SU-DHL-6 (cell line): ENCODE measurements around the gene TNN.
"Not testable (repeated sequence)": the region's sequence is repeated elsewhere in the genome, so short reads cannot be mapped to it uniquely, and the experiment has no call there.

Experiments used
- H2AFZ ChIP-seq: fragments of 200-600 bp; sonication (generic); 2 replicates; pipeline ENCODE4 v1.6.1; 2014; ENCODE audit warnings: low read depth, mild to moderate bottlenecking, moderate library complexity, mixed read lengths, antibody characterized with exemption, low read length; ENCODE audit not compliant: severe bottlenecking
- H3F3A ChIP-seq: fragments of 200-600 bp; shearing (Covaris generic); 2 replicates; pipeline ENCODE4 v1.6.0; 2016; ENCODE audit warnings: antibody characterized with exemption, mild to moderate bottlenecking; ENCODE audit not compliant: insufficient read depth
- H3K27ac ChIP-seq: fragments of 200-600 bp; sonication (generic); 2 replicates; pipeline ENCODE4 v1.5.1; 2016; ENCODE audit warnings: low read depth, mild to moderate bottlenecking, low read length, moderate library complexity, mixed read lengths
- H3K27me3 ChIP-seq: fragments of 200-600 bp; sonication (generic), shearing (Covaris generic); 2 replicates; pipeline ENCODE4 v1.6.0; 2014; ENCODE audit warnings: mild to moderate bottlenecking, low read length
- H3K36me3 ChIP-seq: fragments of 200-600 bp; sonication (generic); 2 replicates; pipeline ENCODE4 v1.6.1; 2014; ENCODE audit warnings: mild to moderate bottlenecking, low read length, mixed read lengths
- H3K4me2 ChIP-seq: fragments of 300-600, 200-600 bp; shearing (Covaris generic), sonication (generic); 2 replicates; pipeline ENCODE4 v1.6.0; 2014; ENCODE audit warnings: low read length, low read depth, mild to moderate bottlenecking; ENCODE audit not compliant: poor library complexity, severe bottlenecking
- H3K4me3 ChIP-seq: fragments of 200-600 bp; sonication (generic); 2 replicates; pipeline ENCODE4 v1.5.1; 2014; ENCODE audit warnings: antibody characterized with exemption, low read length, mild to moderate bottlenecking, mixed read lengths; ENCODE audit not compliant: insufficient read depth, poor library complexity, severe bottlenecking
- H3K79me2 ChIP-seq: fragments of 200-600 bp; sonication (generic); 2 replicates; pipeline ENCODE4 v1.6.1; 2014; ENCODE audit warnings: mild to moderate bottlenecking, low read length, moderate library complexity; ENCODE audit not compliant: insufficient read depth
- H3K9ac ChIP-seq: fragments of 200-600 bp; sonication (generic); 2 replicates; pipeline ENCODE4 v1.7.0; 2014; ENCODE audit warnings: mild to moderate bottlenecking, low read length
- H3K9me2 ChIP-seq: fragments of 200-600 bp; sonication (generic); replicated peaks from 2 replicates; pipeline ENCODE4 v1.6.1; 2014; ENCODE audit warnings: low read length; ENCODE audit not compliant: insufficient read depth
- H3K9me3 ChIP-seq: fragments of 200-600 bp; sonication (generic); 2 replicates; pipeline ENCODE4 v1.6.1; 2014; ENCODE audit warnings: low read length, mixed read lengths; ENCODE audit not compliant: insufficient read depth
- H4K20me1 ChIP-seq: fragments of 200-600 bp; sonication (generic); 2 replicates; pipeline ENCODE4 v1.6.1; 2014; ENCODE audit warnings: low read depth, mild to moderate bottlenecking, antibody characterized with exemption, low read length, moderate library complexity, mixed read lengths
- CTCF ChIP-seq: fragments of 200-600 bp; sonication (generic); IDR thresholded peaks from one replicate; pipeline ENCODE4 v1.5.1; 2017; ENCODE audit warnings: antibody characterized with exemption, mild to moderate bottlenecking, low read length, moderate library complexity; ENCODE audit not compliant: insufficient read depth, poor library complexity, severe bottlenecking
- EZH2phosphoT487 ChIP-seq: fragments of 200-600 bp; sonication (generic), shearing (Covaris generic); conservative IDR thresholded peaks from 2 replicates; pipeline ENCODE4 v1.6.1; 2018; ENCODE audit warnings: mild to moderate bottlenecking, antibody characterized with exemption, low read length, moderate library complexity, mixed read lengths

The TNN gene

GRCh38 chr1:175040324-175040879 is 27.2 kb upstream of the TNN start:
- no peak overlapping the region for H3K4me3 ChIP-seq
- TF ChIP-seq EZH2phosphoT487 (no peak), CTCF (no peak)
- H2AFZ ChIP-seq: no peak overlapping the region
- no peaks in the 10 kb centered on the region for H3F3A ChIP-seq
- no peak overlapping the region for H3K9ac ChIP-seq
- H3K36me3 ChIP-seq: no peaks in the 10 kb centered on the region
- no peak overlapping the region for H3K27ac ChIP-seq
- H4K20me1 ChIP-seq: no peaks in the 10 kb centered on the region
- no peak overlapping the region for H3K4me2 ChIP-seq
- H3K27me3 ChIP-seq: no peaks in the 10 kb centered on the region
- no peaks in the 10 kb centered on the region for H3K9me3 ChIP-seq
- no peaks in the 10 kb centered on the region for H3K9me2 ChIP-seq
- no peaks in the 10 kb centered on the region for H3K79me2 ChIP-seq

GRCh38 chr1:175042650-175043049 is 25.0 kb upstream of the TNN start:
- Histone ChIP-seq H3F3A (no peaks in the 10 kb centered on the region), H3K9me3 (no peaks in the 10 kb centered on the region), H3K4me2 (no peak overlapping the region), H3K27ac (no peak overlapping the region), H2AFZ (no peak overlapping the region), H3K36me3 (no peaks in the 10 kb centered on the region), H4K20me1 (no peaks in the 10 kb centered on the region), H3K79me2 (no peaks in the 10 kb centered on the region), H3K4me3 (no peak overlapping the region), H3K9ac (no peak overlapping the region), H3K27me3 (no peaks in the 10 kb centered on the region), H3K9me2 (no peaks in the 10 kb centered on the region)
- TF ChIP-seq EZH2phosphoT487: no peak
- no peak for TF ChIP-seq CTCF

GRCh38 chr1:175043824-175044223 is 23.8 kb upstream of the TNN start:
- no peaks in the 10 kb centered on the region for H3K79me2 ChIP-seq
- no peak overlapping the region for H3K4me2 ChIP-seq
- H4K20me1 ChIP-seq: no peaks in the 10 kb centered on the region
- H3K27ac ChIP-seq: no peak overlapping the region
- TF ChIP-seq EZH2phosphoT487 (no peak), CTCF (no peak)
- H3K9ac ChIP-seq: no peak overlapping the region
- no peaks in the 10 kb centered on the region for H3K27me3 ChIP-seq
- H3F3A ChIP-seq: no peaks in the 10 kb centered on the region
- H3K36me3 ChIP-seq: no peaks in the 10 kb centered on the region
- no peaks in the 10 kb centered on the region for H3K9me3 ChIP-seq
- H3K9me2 ChIP-seq: no peaks in the 10 kb centered on the region
- H3K4me3 ChIP-seq: no peak overlapping the region
- no peak overlapping the region for H2AFZ ChIP-seq

DNA sequence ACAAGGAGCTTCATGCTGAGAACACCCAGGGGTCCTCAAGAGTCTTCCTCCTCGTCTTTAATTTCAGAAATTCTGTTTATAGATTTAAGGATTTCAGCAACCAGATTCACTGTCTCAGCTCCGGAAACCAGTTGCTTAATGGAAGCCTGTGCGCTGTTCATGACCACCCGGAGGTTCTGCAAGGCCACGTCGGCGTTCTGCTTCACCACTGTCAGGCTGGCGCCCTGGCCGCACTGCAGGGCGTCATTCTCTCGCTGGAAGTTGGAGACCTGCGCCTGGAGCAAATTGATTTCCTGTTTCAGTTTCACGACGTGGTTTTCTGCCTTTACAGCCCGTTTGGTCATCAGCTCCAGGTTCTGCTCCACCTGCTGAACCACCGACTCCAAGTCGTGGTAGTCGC is 23.0 kb upstream of the TNN start:
- H2AFZ ChIP-seq, H3K79me2 ChIP-seq, H3K36me3 ChIP-seq, H3K4me3 ChIP-seq, H3K4me2 ChIP-seq, H3K9me2 ChIP-seq, H3F3A ChIP-seq, H3K9ac ChIP-seq, H4K20me1 ChIP-seq, H3K27ac ChIP-seq, H3K27me3 ChIP-seq, H3K9me3 ChIP-seq: not testable (repeated sequence)
